MCF 10A (cell line): ENCODE measurements around the gene GPC5. TPM values are rescaled to one million over a fixed set of nuclear protein-coding genes. Genes with fewer than 3 reads are reported as not detected.

Source experiments
- BruUV-seq: library from RNA; stranded (reverse); fragments of 400-500 nt; replicated peaks from 2 replicates; lab custom pipeline; 2021; lab: Mats Ljungman, UMichigan
- CTCF ChIA-PET: fragments of 300-600 bp; sonication (Branson Sonifier 250); formaldehyde crosslinking; extraction: SDS; loops from one replicate; lab custom pipeline; 2021; ENCODE audit warnings: antibody characterized with exemption, inconsistent platforms; lab: Yijun Ruan, JAX
- POLR2A ChIA-PET: fragments of 300-600, 350-650 bp; sonication (Branson Sonifier 250); formaldehyde crosslinking; extraction: SDS; loops from one replicate; lab custom pipeline; 2020; ENCODE audit warnings: antibody characterized with exemption, inconsistent platforms; lab: Yijun Ruan, JAX
- DNase-seq: peaks from one replicate; pipeline ENCODE4 v3.0.0-alpha.2; 2018; ENCODE audit not compliant: unreplicated experiment
- H3K27ac Mint-ChIP-seq: one replicate; pipeline ENCODE4 v1.8.0; 2022; ENCODE audit warnings: mild to moderate bottlenecking, low read depth, mixed read lengths; ENCODE audit not compliant: unreplicated experiment
- H3K27me3 Mint-ChIP-seq: one replicate; pipeline ENCODE4 v1.8.0; 2022; ENCODE audit warnings: mixed read lengths; ENCODE audit not compliant: insufficient read depth, unreplicated experiment
- H3K36me3 Mint-ChIP-seq: one replicate; pipeline ENCODE4 v1.8.0; 2022; ENCODE audit warnings: mild to moderate bottlenecking, moderate library complexity, mixed read lengths; ENCODE audit not compliant: insufficient read depth, unreplicated experiment
- H3K4me1 Mint-ChIP-seq: one replicate; pipeline ENCODE4 v1.8.0; 2022; ENCODE audit warnings: mixed read lengths; ENCODE audit not compliant: insufficient read depth, unreplicated experiment
- H3K4me3 Mint-ChIP-seq: one replicate; pipeline ENCODE4 v1.8.0; 2022; ENCODE audit warnings: mild to moderate bottlenecking, moderate library complexity, mixed read lengths; ENCODE audit not compliant: unreplicated experiment
- H3K9me3 Mint-ChIP-seq: one replicate; pipeline ENCODE4 v1.8.0; 2022; ENCODE audit warnings: mixed read lengths; ENCODE audit not compliant: unreplicated experiment
- intact Hi-C: fragments of 100-400 bp; cut with micrococcal nuclease; formaldehyde crosslinking; loops from 2 replicates; pipeline ENCODE4 v1.14.1; 2022
- total RNA-seq: library from RNA; stranded (reverse); gene quantifications from 2 replicates; pipeline ENCODE4 v1.2.3, GENCODE V29; 2022
- TF ChIP-seq, protein P1 (sequence below): fragments of 200-600 bp; IDR thresholded peaks from one replicate; pipeline ENCODE4 v1.8.0; 2022; ENCODE audit warnings: antibody characterized with exemption, mild to moderate bottlenecking; ENCODE audit not compliant: unreplicated experiment

The GPC5 gene
- total RNA-seq, 1 experiment from 2014 or later = not detected

DNA sequence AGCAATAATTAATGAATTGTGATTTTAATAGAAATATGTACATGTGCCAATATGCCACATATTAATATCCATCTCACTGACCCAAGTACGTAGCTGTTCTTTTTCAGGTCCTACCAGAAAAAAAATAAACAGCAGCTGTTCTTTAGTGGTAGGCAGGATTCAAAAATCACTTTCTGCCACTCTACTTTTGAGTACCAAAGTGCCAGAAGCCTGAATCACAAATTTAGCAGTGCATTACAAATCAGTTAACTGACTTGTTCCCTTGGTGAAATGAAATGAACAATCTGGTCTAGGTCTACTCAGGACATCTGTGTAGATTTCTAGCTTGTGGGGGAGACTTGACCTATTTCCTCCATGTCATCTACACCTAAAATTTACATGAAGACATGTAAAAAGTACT is 1052.6 kb downstream of the GPC5 start:
- Mint-ChIP-seq H3K4me3 (no peak overlapping the region), H3K4me1 (peaks cover 5% of the 10 kb centered on the region), H3K9me3 (no peaks in the 10 kb centered on the region), H3K27me3 (no peaks in the 10 kb centered on the region), H3K27ac (no peak overlapping the region), H3K36me3 (no peaks in the 10 kb centered on the region)
- ChIA-PET POLR2A (no interaction called here), CTCF (interaction anchor here (0.6 kb wide), 1 partner anchor 1964 kb away, joined by 3 read pairs; no protein-coding TSS in a partner anchor)
- DNase-seq = no peak
- no TSS peak for BruUV-seq
- intact Hi-C loops = no loop called here
- TF ChIP-seq, protein P1, sequence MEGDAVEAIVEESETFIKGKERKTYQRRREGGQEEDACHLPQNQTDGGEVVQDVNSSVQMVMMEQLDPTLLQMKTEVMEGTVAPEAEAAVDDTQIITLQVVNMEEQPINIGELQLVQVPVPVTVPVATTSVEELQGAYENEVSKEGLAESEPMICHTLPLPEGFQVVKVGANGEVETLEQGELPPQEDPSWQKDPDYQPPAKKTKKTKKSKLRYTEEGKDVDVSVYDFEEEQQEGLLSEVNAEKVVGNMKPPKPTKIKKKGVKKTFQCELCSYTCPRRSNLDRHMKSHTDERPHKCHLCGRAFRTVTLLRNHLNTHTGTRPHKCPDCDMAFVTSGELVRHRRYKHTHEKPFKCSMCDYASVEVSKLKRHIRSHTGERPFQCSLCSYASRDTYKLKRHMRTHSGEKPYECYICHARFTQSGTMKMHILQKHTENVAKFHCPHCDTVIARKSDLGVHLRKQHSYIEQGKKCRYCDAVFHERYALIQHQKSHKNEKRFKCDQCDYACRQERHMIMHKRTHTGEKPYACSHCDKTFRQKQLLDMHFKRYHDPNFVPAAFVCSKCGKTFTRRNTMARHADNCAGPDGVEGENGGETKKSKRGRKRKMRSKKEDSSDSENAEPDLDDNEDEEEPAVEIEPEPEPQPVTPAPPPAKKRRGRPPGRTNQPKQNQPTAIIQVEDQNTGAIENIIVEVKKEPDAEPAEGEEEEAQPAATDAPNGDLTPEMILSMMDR = no peak

DNA sequence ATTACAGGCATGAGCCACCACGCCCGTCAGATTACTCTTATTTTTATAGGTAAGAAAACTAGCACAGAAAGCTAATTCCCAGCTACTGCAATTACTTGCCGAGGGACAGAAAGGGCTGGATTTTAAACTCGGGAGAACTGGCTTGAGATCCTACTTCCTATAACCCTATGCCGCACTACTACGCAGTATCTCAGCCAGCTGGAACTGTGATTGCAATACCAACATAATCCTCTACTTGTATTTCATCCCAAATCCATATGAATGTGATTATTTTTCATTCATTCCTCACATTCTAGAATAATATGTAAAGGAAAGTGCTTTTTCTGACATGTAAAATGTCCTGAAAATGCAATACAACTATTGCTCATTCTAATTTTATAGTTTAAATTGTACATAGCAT is 1054.4 kb downstream of the GPC5 start:
- intact Hi-C loops = no loop called here
- POLR2A ChIA-PET = interaction anchor here (0.6 kb wide), 1 partner anchor 21 kb away, joined by 4 read pairs; no protein-coding TSS in a partner anchor
- Mint-ChIP-seq H3K4me1 (peaks cover 5% of the 10 kb centered on the region), H3K4me3 (no peak overlapping the region), H3K27ac (no peak overlapping the region), H3K27me3 (no peaks in the 10 kb centered on the region), H3K36me3 (no peaks in the 10 kb centered on the region), H3K9me3 (no peaks in the 10 kb centered on the region)
- no TSS peak for BruUV-seq
- DNase-seq = no peak
- TF ChIP-seq, protein P1 = no peak
- CTCF ChIA-PET = interaction anchor here (0.7 kb wide), 1 partner anchor 741 kb away, joined by 3 read pairs; no protein-coding TSS in a partner anchor

- TF ChIP-seq, protein P1 = no peak
- intact Hi-C loops = no loop called here
- no peak overlapping the region for H3K4me3 Mint-ChIP-seq
- H3K4me1 Mint-ChIP-seq = no peaks in the 10 kb centered on the region
- no peak for DNase-seq
- no peak overlapping the region for H3K27ac Mint-ChIP-seq
- BruUV-seq = no TSS peak
- no peaks in the 10 kb centered on the region for H3K9me3 Mint-ChIP-seq
- no peaks in the 10 kb centered on the region for H3K36me3 Mint-ChIP-seq
- H3K27me3 Mint-ChIP-seq = no peaks in the 10 kb centered on the region
- CTCF ChIA-PET = interaction anchor here (0.5 to 1.1 kb wide), 2 partner anchors 8 to 717 kb away, joined by 3 read pairs; no protein-coding TSS in a partner anchor
- POLR2A ChIA-PET = no interaction called here
These were observed 1060.9 kb downstream of the GPC5 start for GRCh38 chr13:92459306-92459705.

DNA sequence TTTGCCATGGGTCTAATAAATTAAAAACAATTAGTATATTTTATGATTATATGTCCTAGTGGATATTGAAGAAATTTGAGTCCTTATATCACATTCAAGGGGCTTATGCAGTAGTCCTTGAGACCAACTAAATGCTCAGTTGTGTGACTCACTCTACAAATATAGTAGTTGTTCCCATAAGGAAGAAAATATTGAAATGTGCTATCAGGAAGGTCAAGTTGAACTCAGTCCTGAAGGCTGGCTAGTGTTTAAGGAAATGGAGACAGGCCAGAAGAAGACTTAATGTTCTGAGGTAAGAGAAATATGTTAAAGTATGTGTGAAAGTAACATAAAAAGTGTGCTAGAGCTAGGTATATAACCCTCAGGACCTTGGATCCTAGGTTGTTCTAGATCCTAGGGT is 1062.1 kb downstream of the GPC5 start:
- H3K36me3 Mint-ChIP-seq = no peaks in the 10 kb centered on the region
- POLR2A ChIA-PET = no interaction called here
- no peak for DNase-seq
- BruUV-seq = no TSS peak
- TF ChIP-seq, protein P1 = no peak
- H3K27ac Mint-ChIP-seq = no peak overlapping the region
- H3K27me3 Mint-ChIP-seq = no peaks in the 10 kb centered on the region
- no peaks in the 10 kb centered on the region for H3K4me1 Mint-ChIP-seq
- no peaks in the 10 kb centered on the region for H3K9me3 Mint-ChIP-seq
- intact Hi-C loops = no loop called here
- no peak overlapping the region for H3K4me3 Mint-ChIP-seq
- CTCF ChIA-PET = interaction anchor here (0.7 kb wide), 1 partner anchor 45 kb away, joined by 4 read pairs; no protein-coding TSS in a partner anchor
